ENCODE measurements around the gene PPP1R16B.

DNA sequence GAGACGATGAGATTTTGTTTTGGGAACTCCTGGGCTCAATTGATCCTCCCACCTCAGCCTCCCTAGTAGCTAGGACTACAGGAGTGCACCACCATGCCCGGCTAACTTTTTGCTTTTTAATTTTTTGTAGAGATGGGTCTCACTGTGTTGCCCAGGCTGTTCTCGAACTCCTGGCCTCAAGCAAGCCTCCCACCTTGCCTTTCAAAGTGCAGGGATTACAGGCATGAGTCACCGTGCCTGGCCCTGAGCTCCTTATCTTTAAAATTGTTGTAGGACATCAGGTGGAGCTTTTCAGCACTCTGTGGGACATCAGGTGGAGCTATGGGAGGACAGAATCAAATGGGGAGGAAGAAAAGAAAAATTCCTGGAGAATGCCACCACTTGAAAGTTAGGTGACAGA lies 44.5 kb upstream of the PPP1R16B start:
- TF ChIP-seq, protein P1, sequence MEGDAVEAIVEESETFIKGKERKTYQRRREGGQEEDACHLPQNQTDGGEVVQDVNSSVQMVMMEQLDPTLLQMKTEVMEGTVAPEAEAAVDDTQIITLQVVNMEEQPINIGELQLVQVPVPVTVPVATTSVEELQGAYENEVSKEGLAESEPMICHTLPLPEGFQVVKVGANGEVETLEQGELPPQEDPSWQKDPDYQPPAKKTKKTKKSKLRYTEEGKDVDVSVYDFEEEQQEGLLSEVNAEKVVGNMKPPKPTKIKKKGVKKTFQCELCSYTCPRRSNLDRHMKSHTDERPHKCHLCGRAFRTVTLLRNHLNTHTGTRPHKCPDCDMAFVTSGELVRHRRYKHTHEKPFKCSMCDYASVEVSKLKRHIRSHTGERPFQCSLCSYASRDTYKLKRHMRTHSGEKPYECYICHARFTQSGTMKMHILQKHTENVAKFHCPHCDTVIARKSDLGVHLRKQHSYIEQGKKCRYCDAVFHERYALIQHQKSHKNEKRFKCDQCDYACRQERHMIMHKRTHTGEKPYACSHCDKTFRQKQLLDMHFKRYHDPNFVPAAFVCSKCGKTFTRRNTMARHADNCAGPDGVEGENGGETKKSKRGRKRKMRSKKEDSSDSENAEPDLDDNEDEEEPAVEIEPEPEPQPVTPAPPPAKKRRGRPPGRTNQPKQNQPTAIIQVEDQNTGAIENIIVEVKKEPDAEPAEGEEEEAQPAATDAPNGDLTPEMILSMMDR (conservative IDR thresholded peaks at IDR 0.05) = no peak
- TF ChIP-seq ZFX (IDR thresholded peaks at IDR 0.05) = no peak

Measured in C4-2B (cell line).